ENCODE measurements around the gene DSN1. TPM values are rescaled to one million over a fixed set of nuclear protein-coding genes. Genes with fewer than 3 reads are reported as not detected.

The DSN1 gene
- total and polyA plus RNA-seq, 2 of the 8 experiments (the other 6 are each of a cell fraction or from before 2014, with no cell fraction given), result 12.0 to 26.2 TPM

DNA sequence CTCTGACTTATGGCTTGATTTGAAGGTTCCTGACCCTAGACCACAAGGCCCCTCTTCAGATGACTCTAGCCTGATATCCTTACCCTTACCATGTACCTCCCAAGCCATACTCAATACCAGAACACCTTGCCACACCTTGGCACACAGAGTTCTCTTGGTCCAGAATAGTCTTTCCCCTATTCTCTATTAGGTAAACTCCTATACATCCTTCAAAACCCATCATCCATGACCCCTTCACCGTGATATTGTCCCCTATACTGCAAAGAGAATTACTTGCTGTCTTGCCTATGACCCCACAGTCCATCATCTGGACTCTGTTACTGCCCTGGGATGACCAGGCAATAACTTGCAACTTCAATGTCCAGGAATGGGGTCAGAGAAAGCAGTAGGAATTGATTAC, 31.8 kb upstream of the DSN1 start:
- H3K27ac ChIP-seq (ENCODE audit: low read depth, low read length), result no peak overlapping the region
- peaks cover 8 to 50% (median 28%) of the 10 kb centered on the region in 4 experiments for H3K36me3 ChIP-seq (ENCODE audit: control insufficient read depth in 2 of 4, insufficient read depth in 4 of 4, low read length in 3 of 4)
- no peak overlapping the region for H2BK15ac ChIP-seq (ENCODE audit: low read length)
- no peak overlapping the region for H2AK5ac ChIP-seq (ENCODE audit: low read depth, low read length)
- H3K4me2 ChIP-seq (ENCODE audit: insufficient read depth in 1 of 2, low read depth in 2 of 2, low read length in 2 of 2), result no peak overlapping the region
- H3K79me2 ChIP-seq (ENCODE audit: control insufficient read depth in 1 of 2, insufficient read depth in 2 of 2, low read length in 2 of 2), result no peaks in the 10 kb centered on the region
- no peak overlapping the region for H3K23ac ChIP-seq (ENCODE audit: insufficient read length)
- H2BK5ac ChIP-seq (ENCODE audit: low read depth, low read length), result no peak overlapping the region
- DNase-seq (ENCODE audit: low read depth in 1 of 2, low spot score in 2 of 2) (no peak), FAIRE-seq (no peak)
- H4K8ac ChIP-seq (ENCODE audit: extremely low read depth, insufficient read depth, low read length), result no peak overlapping the region
- no peak overlapping the region for H2BK20ac ChIP-seq (ENCODE audit: low read length)
- H2AFZ ChIP-seq (ENCODE audit: low read length), result no peak overlapping the region
- H4K91ac ChIP-seq (replicated peaks; ENCODE audit: insufficient read length, low read length), result no peak overlapping the region
- no peak overlapping the region for H3K14ac ChIP-seq (ENCODE audit: insufficient read length)
- no peak overlapping the region for H3K18ac ChIP-seq (ENCODE audit: extremely low read depth, low read length)
- ChIA-PET CTCF (ENCODE audit: partially characterized antibody) (interaction anchor here (1.1 to 3.2 kb wide), 5 partner anchors 11 to 114 kb away, joined by 3 to 10 read pairs (median 4); no protein-coding TSS in a partner anchor), POLR2A (ENCODE audit: partially characterized antibody) (interaction anchor here (1.3 kb wide), 1 partner anchor 11 kb away, joined by 4 read pairs; no protein-coding TSS in a partner anchor)
- no peak overlapping the region for H3K56ac ChIP-seq (replicated peaks; ENCODE audit: insufficient read length, low read depth, low read length)
- H2BK12ac ChIP-seq (ENCODE audit: low read depth, low read length), result no peak overlapping the region
- no peak for TF ChIP-seq SIX5 (IDR thresholded peaks at IDR 0.05; ENCODE audit: low read depth, low read length)
- no peak for TF ChIP-seq CEBPB (IDR thresholded peaks at IDR 0.05; ENCODE audit: low read depth, low read length)
- TF ChIP-seq SUZ12 (IDR thresholded peaks at IDR 0.05; ENCODE audit: low read length), result no peak
- TF ChIP-seq ASH2L (IDR thresholded peaks at IDR 0.05; ENCODE audit: low read length), result no peak
- TF ChIP-seq TEAD4 (IDR thresholded peaks at IDR 0.05; ENCODE audit: low read depth, low read length), result no peak
- no peak for TF ChIP-seq SP1 (IDR thresholded peaks at IDR 0.05; ENCODE audit: low read depth, low read length)
- TF ChIP-seq MAFK (IDR thresholded peaks at IDR 0.05; ENCODE audit: low read depth, low read length), result no peak
- TF ChIP-seq TAF7 (optimal IDR thresholded peaks at IDR 0.05; ENCODE audit: borderline replicate concordance, low read depth, low read length), result no peak
- TF ChIP-seq CTBP2 (IDR thresholded peaks at IDR 0.05; ENCODE audit: borderline replicate concordance, insufficient read depth, insufficient read length, low read length), result no peak
- TF ChIP-seq NRF1 (IDR thresholded peaks at IDR 0.05; ENCODE audit: low read depth, low read length), result no peak
- TF ChIP-seq SP2 (IDR thresholded peaks at IDR 0.05; ENCODE audit: low read length), result no peak
- TF ChIP-seq KDM4A (IDR thresholded peaks at IDR 0.05; ENCODE audit: low read depth, low read length, severe bottlenecking), result no peak
- no peak for TF ChIP-seq GTF2F1 (IDR thresholded peaks at IDR 0.05; ENCODE audit: borderline replicate concordance, low read depth, low read length)
- TF ChIP-seq RAD21 (IDR thresholded peaks at IDR 0.05 in 1 of 2, conservative IDR thresholded peaks at IDR 0.05 in 1 of 2; ENCODE audit: low read depth in 2 of 2, low read length in 2 of 2), result no peak
- WGBS, 2 experiments (ENCODE audit: extremely low coverage in 1 of 2, insufficient coverage in 1 of 2, insufficient read length in 1 of 2, insufficient replicate concordance in 2 of 2, low coverage in 1 of 2, low lambda C conversion rate in 2 of 2, missing lambda C conversion rate in 1 of 2), result 88% methylated on average over 1 of the region's 1 CpG; no CpG with 5 or more reads in 1 of the 2 experiments
- H4K20me1 ChIP-seq (replicated peaks in 1 of 2; ENCODE audit: control insufficient read depth in 1 of 2, insufficient read depth in 2 of 2, low read length in 2 of 2), result peaks cover 0 to 2% of the 10 kb centered on the region in 2 experiments
- H2BK120ac ChIP-seq (replicated peaks; ENCODE audit: low read depth, low read length), result no peak overlapping the region
- no peaks in the 10 kb centered on the region for H3K27me3 ChIP-seq (replicated peaks in 1 of 4; ENCODE audit: control insufficient read depth in 3 of 4, extremely low read depth in 1 of 4, insufficient read depth in 3 of 4, low read length in 3 of 4)
- no peak overlapping the region for H3K4ac ChIP-seq (replicated peaks; ENCODE audit: insufficient read length, low read depth, low read length)
- no peak overlapping the region for H4K5ac ChIP-seq (ENCODE audit: insufficient read length, low read depth, low read length)
- no peaks in the 10 kb centered on the region for H3K79me1 ChIP-seq (ENCODE audit: low read depth, low read length)
- H3K4me3 ChIP-seq (ENCODE audit: extremely low read depth in 1 of 4, insufficient read depth in 2 of 4, low read depth in 3 of 4, low read length in 4 of 4), result no peak overlapping the region
- H3K23me2 ChIP-seq (ENCODE audit: low read depth, low read length), result no peaks in the 10 kb centered on the region
- no peak overlapping the region for H3K9ac ChIP-seq (replicated peaks in 1 of 4; ENCODE audit: extremely low read depth in 1 of 4, low read depth in 3 of 4, low read length in 3 of 4)
- no peaks in the 10 kb centered on the region for H3K4me1 ChIP-seq (replicated peaks in 1 of 4; ENCODE audit: control insufficient read depth in 3 of 4, insufficient read depth in 4 of 4, low read length in 3 of 4)
- no peaks in the 10 kb centered on the region for H3K9me3 ChIP-seq (ENCODE audit: insufficient read depth in 2 of 2, low read depth in 1 of 2, low read length in 1 of 2)

Data from H1 (cell line).